Karpas-422 (cell line): ENCODE measurements around the gene RAB5A. TPM values are rescaled to one million over a fixed set of nuclear protein-coding genes. Genes with fewer than 3 reads are reported as not detected.

Experiments
- DNase-seq: peaks from one replicate; pipeline ENCODE4 v3.0.0-alpha.2; 2015
- H2AFZ ChIP-seq: fragments of 200-600 bp; sonication (generic); 2 replicates; pipeline ENCODE4 v1.6.1; 2014; ENCODE audit warnings: antibody characterized with exemption, low read length, mixed read lengths
- H3K27ac ChIP-seq: fragments of 200-600 bp; sonication (generic); 2 replicates; pipeline ENCODE4 v1.5.1; 2014; ENCODE audit warnings: mild to moderate bottlenecking, low read length, moderate library complexity
- H3K27me3 ChIP-seq: fragments of 200-600 bp; sonication (generic); 2 replicates; pipeline ENCODE4 v1.6.1; 2014; ENCODE audit warnings: low read length, mixed read lengths
- H3K36me3 ChIP-seq: fragments of 200-600 bp; sonication (generic); 2 replicates; pipeline ENCODE4 v1.6.1; 2014; ENCODE audit warnings: low read length, mixed read lengths; ENCODE audit not compliant: insufficient read depth
- H3K4me1 ChIP-seq: fragments of 200-600 bp; sonication (generic); 2 replicates; pipeline ENCODE4 v1.6.1; 2014; ENCODE audit warnings: mild to moderate bottlenecking, low read length, mixed read lengths
- H3K4me2 ChIP-seq: fragments of 200-600 bp; sonication (generic); 2 replicates; pipeline ENCODE4 v1.6.1; 2014; ENCODE audit warnings: low read length, low read depth, mild to moderate bottlenecking; ENCODE audit not compliant: poor library complexity, severe bottlenecking
- H3K4me3 ChIP-seq: fragments of 200-600 bp; sonication (generic); 2 replicates; pipeline ENCODE4 v1.5.1; 2014; ENCODE audit warnings: mild to moderate bottlenecking, antibody characterized with exemption, low read length, mixed read lengths
- H3K79me2 ChIP-seq: fragments of 200-600 bp; sonication (generic); 2 replicates; pipeline ENCODE4 v1.6.1; 2014; ENCODE audit warnings: mild to moderate bottlenecking, low read length, mixed read lengths
- H3K9ac ChIP-seq: fragments of 200-600 bp; sonication (generic); 2 replicates; pipeline ENCODE4 v1.6.0; 2014; ENCODE audit warnings: low read length
- H3K9me2 ChIP-seq: fragments of 200-600 bp; sonication (generic), shearing (Covaris generic); replicated peaks from 2 replicates; pipeline ENCODE4 v1.6.0; 2014; ENCODE audit warnings: mild to moderate bottlenecking, low read length, moderate library complexity; ENCODE audit not compliant: insufficient read depth
- H3K9me3 ChIP-seq: fragments of 300-700, 200-600 bp; sonication (generic); 2 replicates; pipeline ENCODE4 v1.6.1; 2014; ENCODE audit warnings: low read length, mixed read lengths
- H4K20me1 ChIP-seq: fragments of 200-600 bp; sonication (generic); 2 replicates; pipeline ENCODE4 v1.6.1; 2014; ENCODE audit warnings: mild to moderate bottlenecking, antibody characterized with exemption, low read length, low read depth; ENCODE audit not compliant: insufficient read depth
- total RNA-seq: library from RNA; depleted of rRNA; stranded (reverse); fragments of >200 nt; shearing (Covaris generic); gene quantifications from 2 replicates; pipeline ENCODE4 v1.2.3, GENCODE V29; 2014; ENCODE audit warnings: low replicate concordance

RAB5A gene
- total RNA-seq, 1 experiment from 2014 or later = 49.2 TPM

GRCh38 chr3:19938295-19938627, 8.6 kb upstream of the RAB5A start:
- Histone ChIP-seq H3K9me3 (no peaks in the 10 kb centered on the region), H3K36me3 (no peaks in the 10 kb centered on the region), H3K4me3 (no peak overlapping the region), H3K27me3 (no peaks in the 10 kb centered on the region), H3K4me1 (no peaks in the 10 kb centered on the region), H3K27ac (no peak overlapping the region), H2AFZ (no peak overlapping the region), H3K79me2 (no peaks in the 10 kb centered on the region), H3K9me2 (no peaks in the 10 kb centered on the region), H3K9ac (no peak overlapping the region), H3K4me2 (no peak overlapping the region), H4K20me1 (no peaks in the 10 kb centered on the region)
- DNase-seq = no peak

GRCh38 chr3:19940643-19941042, 6.3 kb upstream of the RAB5A start:
- Histone ChIP-seq H2AFZ (no peak overlapping the region), H3K9me2 (0 out of 2 replicates have a peak, but pooled peaks cover 1% of the 10 kb centered on the region), H4K20me1 (no peaks in the 10 kb centered on the region), H3K27ac (no peak overlapping the region), H3K9me3 (no peaks in the 10 kb centered on the region), H3K79me2 (no peaks in the 10 kb centered on the region), H3K27me3 (no peaks in the 10 kb centered on the region), H3K36me3 (no peaks in the 10 kb centered on the region), H3K9ac (no peak overlapping the region), H3K4me3 (no peak overlapping the region), H3K4me2 (no peak overlapping the region), H3K4me1 (peaks cover 1% of the 10 kb centered on the region)
- no peak for DNase-seq

DNA sequence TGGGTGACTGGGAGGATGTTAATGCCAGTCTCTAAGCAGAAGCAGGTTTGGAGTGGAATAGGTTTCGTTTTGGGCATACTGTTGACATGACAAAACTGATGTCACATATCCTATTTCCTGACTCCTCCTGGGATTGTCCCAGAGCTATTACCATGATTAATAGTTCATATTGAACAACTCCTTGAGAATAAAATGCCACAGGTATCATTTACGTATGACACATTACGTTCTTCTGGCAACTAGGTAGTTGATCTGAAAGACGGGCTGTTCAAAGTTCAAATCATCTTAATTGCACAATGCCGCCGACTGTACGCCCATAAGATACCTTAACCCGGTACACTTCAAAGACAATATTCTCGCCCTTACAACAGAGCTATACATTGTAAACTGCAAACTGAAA, 1.4 kb upstream of the RAB5A start:
- no peak overlapping the region for H2AFZ ChIP-seq
- DNase-seq = no peak
- no peak overlapping the region for H3K9ac ChIP-seq
- H4K20me1 ChIP-seq = peaks cover 23% of the 10 kb centered on the region
- H3K79me2 ChIP-seq = peaks cover 41% of the 10 kb centered on the region
- peak overlapping the region; percentile 85 for H3K4me2 ChIP-seq
- peaks cover 8% of the 10 kb centered on the region; the same call in 1 of the 2 replicates for H3K9me2 ChIP-seq
- H3K9me3 ChIP-seq = no peaks in the 10 kb centered on the region
- peak overlapping the region; percentile 94; the same call in 1 of the 2 replicates for H3K4me3 ChIP-seq
- no peaks in the 10 kb centered on the region for H3K36me3 ChIP-seq
- H3K27ac ChIP-seq = no peak overlapping the region
- peaks cover 34% of the 10 kb centered on the region for H3K4me1 ChIP-seq
- H3K27me3 ChIP-seq = no peaks in the 10 kb centered on the region

GRCh38 chr3:19945969-19946831, 697 bp upstream of the RAB5A start:
- no peak for DNase-seq
- H3K27me3 ChIP-seq = no peaks in the 10 kb centered on the region

GRCh38 chr3:19947549-19948225, 790 bp downstream of the RAB5A start:
- Histone ChIP-seq H3K9ac (peak overlapping the region; percentile 97), H3K4me3 (peak overlapping the region; percentile 94), H3K9me3 (no peaks in the 10 kb centered on the region), H3K9me2 (peaks cover 8% of the 10 kb centered on the region; the same call in 1 of the 2 replicates), H3K36me3 (peaks cover 11% of the 10 kb centered on the region; the same call in 1 of the 2 replicates), H4K20me1 (peaks cover 23% of the 10 kb centered on the region), H2AFZ (peak overlapping the region; percentile 49; the same call in 1 of the 2 replicates), H3K79me2 (peaks cover 62% of the 10 kb centered on the region), H3K4me1 (peaks cover 34% of the 10 kb centered on the region), H3K4me2 (peak overlapping the region; percentile 85), H3K27ac (peak overlapping the region; percentile 77), H3K27me3 (no peaks in the 10 kb centered on the region)
- DNase-seq = peak; percentile 66

More at GRCh38 chr3:19945969-19946831, 697 bp upstream of the RAB5A start:
- Histone ChIP-seq H4K20me1 (peaks cover 23% of the 10 kb centered on the region), H3K4me2 (peak overlapping the region; percentile 85), H3K4me1 (peaks cover 34% of the 10 kb centered on the region), H3K27ac (peak overlapping the region; percentile 77), H3K9me3 (no peaks in the 10 kb centered on the region), H3K36me3 (peaks cover 4% of the 10 kb centered on the region; the same call in 1 of the 2 replicates), H3K9ac (peak overlapping the region; percentile 97), H2AFZ (peak overlapping the region; percentile 96), H3K9me2 (peaks cover 8% of the 10 kb centered on the region; the same call in 1 of the 2 replicates), H3K4me3 (peak overlapping the region; percentile 94), H3K79me2 (peaks cover 47% of the 10 kb centered on the region)

GRCh38 chr3:19948226-19948591, 1.3 kb downstream of the RAB5A start:
- Histone ChIP-seq H3K79me2 (peaks cover 68% of the 10 kb centered on the region), H3K36me3 (peaks cover 14% of the 10 kb centered on the region; the same call in 1 of the 2 replicates), H3K9me2 (peaks cover 8% of the 10 kb centered on the region; the same call in 1 of the 2 replicates), H4K20me1 (peaks cover 23% of the 10 kb centered on the region), H3K9ac (peak overlapping the region; percentile 97), H3K4me3 (peak overlapping the region; percentile 94), H3K9me3 (no peaks in the 10 kb centered on the region), H3K27ac (peak overlapping the region; percentile 21), H2AFZ (no peak overlapping the region), H3K4me1 (peaks cover 34% of the 10 kb centered on the region), H3K27me3 (no peaks in the 10 kb centered on the region), H3K4me2 (peak overlapping the region; percentile 85)
- no peak for DNase-seq

- H3K9me3 ChIP-seq = no peaks in the 10 kb centered on the region
- DNase-seq = no peak
- no peak overlapping the region for H3K4me3 ChIP-seq
- H2AFZ ChIP-seq = no peak overlapping the region
- H3K27me3 ChIP-seq = no peaks in the 10 kb centered on the region
- H3K4me1 ChIP-seq = peaks cover 34% of the 10 kb centered on the region
- peaks cover 23% of the 10 kb centered on the region for H4K20me1 ChIP-seq
- peak overlapping the region; percentile 13 for H3K4me2 ChIP-seq
- H3K79me2 ChIP-seq = peaks cover 89% of the 10 kb centered on the region
- H3K9ac ChIP-seq = no peak overlapping the region
- H3K9me2 ChIP-seq = peaks cover 8% of the 10 kb centered on the region; the same call in 1 of the 2 replicates
- no peak overlapping the region for H3K27ac ChIP-seq
- peaks cover 23% of the 10 kb centered on the region; the same call in 1 of the 2 replicates for H3K36me3 ChIP-seq
Observed at GRCh38 chr3:19950316-19950715, 3.4 kb downstream of the RAB5A start.

- no peaks in the 10 kb centered on the region for H3K27me3 ChIP-seq
- H3K36me3 ChIP-seq = peaks cover 34% of the 10 kb centered on the region; the same call in 1 of the 2 replicates
- H3K4me1 ChIP-seq = peaks cover 7% of the 10 kb centered on the region
- H3K4me2 ChIP-seq = no peak overlapping the region
- H3K9me3 ChIP-seq = no peaks in the 10 kb centered on the region
- H3K79me2 ChIP-seq = peaks cover 99% of the 10 kb centered on the region
- no peaks in the 10 kb centered on the region for H4K20me1 ChIP-seq
- no peak overlapping the region for H3K4me3 ChIP-seq
- no peak overlapping the region for H3K27ac ChIP-seq
- no peak overlapping the region for H3K9ac ChIP-seq
- DNase-seq = no peak
- no peaks in the 10 kb centered on the region for H3K9me2 ChIP-seq
- no peak overlapping the region for H2AFZ ChIP-seq
Observed at GRCh38 chr3:19954676-19955075, 7.8 kb downstream of the RAB5A start.
